Adrenal gland (tissue), 12 donors: ENCODE data around the gene MNAT1. TPM values are rescaled to one million over a fixed set of nuclear protein-coding genes. Genes with fewer than 3 reads are reported as not detected.

Experiments
- DNase-seq, 7 donors: peaks; one replicate each; pipeline ENCODE4 v3.0.0-alpha.2; 2019 to 2020
- H3K27ac ChIP-seq, 5 donors: fragments of 200-600 bp; sonication (generic) in 4 of 5; 1 replicate in 3 of 5; 2 replicates in 2 of 5; pipeline versions ENCODE4 v1.5.1 to v1.8.0; 2016 to 2020; ENCODE audit warnings: mild to moderate bottlenecking in 1 of 5
- H3K27me3 ChIP-seq: fragments of 200-600 bp; 2 replicates; pipeline ENCODE4 v1.8.0; 2021
- H3K36me3 ChIP-seq, 2 donors: fragments of 200-600 bp; replicated peaks in 1 of 2; 1 replicate in 1 of 2; 2 replicates in 1 of 2; pipeline versions ENCODE4 v1.5.1 to v1.8.0; 2018 to 2022
- H3K4me1 ChIP-seq, 2 donors: fragments of 200-600 bp; replicated peaks in 1 of 2; 1 replicate in 1 of 2; 2 replicates in 1 of 2; pipeline versions ENCODE4 v1.5.1 to v1.8.0; 2018 to 2021
- H3K4me3 ChIP-seq, 4 donors: fragments of 200-600 bp; sonication (generic) in 3 of 4; one replicate each; pipeline ENCODE4 v1.5.1; 2016 to 2018
- H3K9me3 ChIP-seq, 3 donors: fragments of 200-600 bp; sonication (generic) in 1 of 3; replicated peaks in 1 of 3; 1 replicate in 2 of 3; 2 replicates in 1 of 3; pipeline versions ENCODE4 v1.5.1 to v1.8.0; 2016 to 2021
- POLR2A ChIP-seq, 2 donors: fragments of 450-650 bp; IDR thresholded peaks; one replicate each; pipeline ENCODE4 v1.6.1; 2017; ENCODE audit warnings: antibody characterized with exemption in 2 of 2, mild to moderate bottlenecking in 2 of 2, moderate library complexity in 1 of 2
- WGBS, 4 donors: extraction: QIAGEN DNeasy Blood & Tissue Kit in 2 of 4; methylation state at CpG; one replicate each; pipeline versions ENCODE4 v1.1.5 to v1.1.7; 2013 to 2017; 5-methylcytosine and 5-hydroxymethylcytosine counted together
- intact Hi-C, 2 donors: fragments of 100-400 bp; cut with DNase I; formaldehyde crosslinking; loops; one replicate each; pipeline versions ENCODE4 v1.14.1 to v1.15.0; 2022 to 2023
- polyA plus RNA-seq, 3 donors: library from polyadenylated mRNA; stranded (reverse); fragments of 200-250 nt in 2 of 3; fragments of 350-450 nt in 1 of 3; fragmentation: Illumina TruSeq in 1 of 3; extraction: RNeasy Lipid Tissue Mini Kit (QIAGEN cat#74804) in 1 of 3; gene quantifications; one replicate each; pipeline ENCODE4 v1.2.3, GENCODE V29; 2013 to 2014
- total RNA-seq, 9 donors: library from RNA; depleted of rRNA in 4 of 9; stranded (reverse); fragments of >200 nt in 4 of 9; fragments of 120-200 nt in 1 of 9; fragmentation: NEBNext Ultra II Directional in 1 of 9; extraction: Animal tissue kit (Norgen Biotek cat#: 25700) in 1 of 9; gene quantifications; one replicate each; pipeline versions ENCODE4 v1.1.0 to v1.2.4, GENCODE V29; 2013 to 2023
- TF ChIP-seq, protein P1 (sequence below), 6 experiments: fragments of 450-650 bp in 4 of 6; fragments of 200-600 bp in 2 of 6; sonication (generic) in 1 of 6; IDR thresholded peaks; 1 replicate in 5 of 6; 2 replicates in 1 of 6; pipeline versions ENCODE4 v1.5.1 to v1.8.0; 2016 to 2021; ENCODE audit warnings: antibody characterized with exemption in 6 of 6, mild to moderate bottlenecking in 2 of 6, moderate library complexity in 1 of 6
- donor health status: healthy with polysubstance abuse.
- donor health status: Bipolar disorder and iron deficiency.
- donor health status: DM: yes; HTN: yes; CAD: no.
- donor health status: DM: no; HTN: no; CAD: no.
- donor health status: DM: no; HTN: no; CAD: no.
- donor health status: DM: yes; HTN: yes; CAD: no.

Gene MNAT1
- total and polyA plus RNA-seq, 12 donors: 11.7 to 69.2 (median 29.0) TPM

DNA sequence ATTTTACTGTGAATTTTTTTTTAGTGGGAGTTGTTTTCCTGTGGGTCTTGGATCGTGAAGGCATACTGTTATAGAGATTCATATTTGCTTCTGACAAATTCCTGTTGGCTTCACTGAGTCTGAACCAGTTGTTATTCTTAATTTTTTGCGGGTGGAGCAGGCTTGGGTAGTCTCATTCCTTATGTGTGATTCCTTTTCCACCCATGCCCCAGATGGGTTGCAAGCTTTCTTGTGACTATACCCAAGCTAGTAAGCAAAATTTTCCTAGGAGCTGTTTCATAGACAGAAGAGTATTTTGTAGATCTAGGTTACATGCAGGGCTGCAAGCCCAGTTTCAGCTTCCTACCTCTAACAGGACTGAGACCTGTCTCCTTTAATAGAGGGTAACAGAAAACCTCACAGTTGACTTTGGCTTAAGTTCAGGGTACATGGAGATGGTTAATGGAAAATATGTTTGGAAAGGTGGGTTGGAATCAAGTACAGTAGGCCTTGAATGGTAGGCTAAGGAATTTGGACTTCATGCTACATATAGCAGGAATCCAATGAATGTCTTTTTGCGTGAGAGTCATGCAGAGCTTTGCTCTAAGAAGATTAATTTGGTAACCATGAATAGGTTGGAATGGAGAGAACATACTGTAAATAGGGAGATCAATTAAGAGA is 217.3 kb downstream of the MNAT1 start:
- H3K27me3 ChIP-seq: no peaks in the 10 kb centered on the region
- no peaks in the 10 kb centered on the region for H3K36me3 ChIP-seq
- TF ChIP-seq, protein P1, sequence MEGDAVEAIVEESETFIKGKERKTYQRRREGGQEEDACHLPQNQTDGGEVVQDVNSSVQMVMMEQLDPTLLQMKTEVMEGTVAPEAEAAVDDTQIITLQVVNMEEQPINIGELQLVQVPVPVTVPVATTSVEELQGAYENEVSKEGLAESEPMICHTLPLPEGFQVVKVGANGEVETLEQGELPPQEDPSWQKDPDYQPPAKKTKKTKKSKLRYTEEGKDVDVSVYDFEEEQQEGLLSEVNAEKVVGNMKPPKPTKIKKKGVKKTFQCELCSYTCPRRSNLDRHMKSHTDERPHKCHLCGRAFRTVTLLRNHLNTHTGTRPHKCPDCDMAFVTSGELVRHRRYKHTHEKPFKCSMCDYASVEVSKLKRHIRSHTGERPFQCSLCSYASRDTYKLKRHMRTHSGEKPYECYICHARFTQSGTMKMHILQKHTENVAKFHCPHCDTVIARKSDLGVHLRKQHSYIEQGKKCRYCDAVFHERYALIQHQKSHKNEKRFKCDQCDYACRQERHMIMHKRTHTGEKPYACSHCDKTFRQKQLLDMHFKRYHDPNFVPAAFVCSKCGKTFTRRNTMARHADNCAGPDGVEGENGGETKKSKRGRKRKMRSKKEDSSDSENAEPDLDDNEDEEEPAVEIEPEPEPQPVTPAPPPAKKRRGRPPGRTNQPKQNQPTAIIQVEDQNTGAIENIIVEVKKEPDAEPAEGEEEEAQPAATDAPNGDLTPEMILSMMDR (IDR thresholded peaks at IDR 0.05): no peak
- TF ChIP-seq POLR2A (IDR thresholded peaks at IDR 0.05): no peak
- peaks cover 0 to 17% (median 6%) of the 10 kb centered on the region in 3 donors for H3K9me3 ChIP-seq
- 53 to 63% (median 58%) methylated on average over 3 of the region's 3 CpGs for WGBS, 4 donors
- no peak overlapping the region for H3K27ac ChIP-seq
- H3K4me3 ChIP-seq: no peak overlapping the region
- H3K4me1 ChIP-seq: peaks cover 0 to 16% of the 10 kb centered on the region in 2 donors
- intact Hi-C loops: no loop called here
- DNase-seq: no peak

- H3K36me3 ChIP-seq: no peaks in the 10 kb centered on the region
- intact Hi-C loops: no loop called here
- no peaks in the 10 kb centered on the region for H3K27me3 ChIP-seq
- no peak overlapping the region for H3K27ac ChIP-seq
- peaks cover 0 to 17% (median 12%) of the 10 kb centered on the region in 3 donors for H3K9me3 ChIP-seq
- no peaks in the 10 kb centered on the region for H3K4me1 ChIP-seq
- TF ChIP-seq, protein P1 (IDR thresholded peaks at IDR 0.05): no peak
- TF ChIP-seq POLR2A (IDR thresholded peaks at IDR 0.05): no peak
- no peak for DNase-seq
- no peak overlapping the region for H3K4me3 ChIP-seq
- 91 to 96% (median 94%) methylated on average over 4 of the region's 4 CpGs for WGBS, 4 donors
Measured at GRCh38 chr14:60956202-60956601, 221.6 kb downstream of the MNAT1 start.

DNA sequence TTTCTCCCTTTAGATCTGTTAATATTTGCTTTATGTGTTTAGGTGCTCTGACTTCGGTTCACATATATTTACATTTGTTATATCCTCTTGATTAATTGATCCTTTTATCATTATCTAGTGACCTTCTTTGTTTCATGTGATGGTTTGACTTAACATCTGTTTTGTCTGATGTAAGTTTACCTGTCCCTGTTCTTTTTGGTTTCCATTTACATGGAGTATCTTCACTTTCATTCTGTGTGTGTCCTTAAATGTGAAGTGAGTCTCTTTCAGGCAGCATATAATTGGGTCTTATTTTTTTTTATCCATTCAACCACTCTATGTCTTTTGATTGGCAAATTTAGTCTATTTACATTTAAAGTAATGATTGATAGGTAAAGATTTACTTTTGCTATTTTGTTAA is 222.1 kb downstream of the MNAT1 start:
- intact Hi-C loops: no loop called here
- 92 to 100% (median 96%) methylated on average over 1 of the region's 1 CpG for WGBS, 4 donors
- DNase-seq: no peak
- TF ChIP-seq, protein P1 (IDR thresholded peaks at IDR 0.05): no peak
- TF ChIP-seq POLR2A (IDR thresholded peaks at IDR 0.05): no peak
- H3K36me3 ChIP-seq: no peaks in the 10 kb centered on the region
- no peak overlapping the region for H3K27ac ChIP-seq
- peaks cover 0 to 17% (median 12%) of the 10 kb centered on the region in 3 donors for H3K9me3 ChIP-seq
- H3K4me3 ChIP-seq: no peak overlapping the region
- no peaks in the 10 kb centered on the region for H3K27me3 ChIP-seq
- H3K4me1 ChIP-seq: no peaks in the 10 kb centered on the region

GRCh38 chr14:60958146-60958545 is 223.6 kb downstream of the MNAT1 start:
- Histone ChIP-seq H3K4me1 (no peaks in the 10 kb centered on the region), H3K27me3 (no peaks in the 10 kb centered on the region), H3K9me3 (peaks cover 0 to 17% (median 12%) of the 10 kb centered on the region in 3 donors), H3K36me3 (no peaks in the 10 kb centered on the region), H3K4me3 (no peak overlapping the region), H3K27ac (no peak overlapping the region)
- TF ChIP-seq POLR2A (IDR thresholded peaks at IDR 0.05): no peak
- TF ChIP-seq, protein P1 (IDR thresholded peaks at IDR 0.05): no peak
- intact Hi-C loops: no loop called here
- DNase-seq: no peak
